Endothelial cell of umbilical vein (primary cell): ENCODE results near the gene ELAC1. TPM values are rescaled to one million over a fixed set of nuclear protein-coding genes. Genes with fewer than 3 reads are reported as not detected.

Source experiments
- BruUV-seq: library from RNA; stranded (reverse); fragments of 400-500 nt; replicated peaks from 2 replicates; lab custom pipeline; 2021; lab: Mats Ljungman, UMichigan
- CTCF ChIA-PET: fragments of 300-600, 350-600 bp; sonication (Branson Sonifier 250); formaldehyde crosslinking; loops from one replicate; lab custom pipeline; 2021; ENCODE audit warnings: antibody characterized with exemption, inconsistent platforms; lab: Charles Lee
- POLR2A ChIA-PET: fragments of 300-600, 350-600 bp; sonication (Branson Sonifier 250); formaldehyde crosslinking; loops from one replicate; lab custom pipeline; 2021; ENCODE audit warnings: antibody characterized with exemption, inconsistent platforms; lab: Charles Lee
- DNase-seq: peaks from one replicate; pipeline ENCODE4 v3.0.0-alpha.2; 2011; ENCODE audit warnings: low read depth, low spot score
- FAIRE-seq: peaks from 2 replicates; lab custom pipeline; 2011; peaks lifted over from hg19 to GRCh38; lab: Jason Lieb, UNC
- H2AFZ ChIP-seq: 2 replicates; pipeline ENCODE4 v1.6.0; 2012; ENCODE audit warnings: low read depth, low read length, control low read depth, inconsistent platforms
- H3K27ac ChIP-seq: 2 replicates; pipeline ENCODE4 v1.5.1; 2011; ENCODE audit warnings: low read depth, mild to moderate bottlenecking, control low read depth, low read length, moderate library complexity; ENCODE audit not compliant: insufficient read depth
- H3K27me3 ChIP-seq, 2 experiments: 2 replicates each; pipeline versions ENCODE4 v1.6.0 to v1.6.1; 2011; ENCODE audit warnings: low read length in 2 of 2, mixed read lengths in 1 of 2; ENCODE audit not compliant: control insufficient read depth in 2 of 2, insufficient read depth in 2 of 2
- H3K36me3 ChIP-seq, 2 experiments: 2 replicates in 1 of 2; 3 replicates in 1 of 2; pipeline ENCODE4 v1.5.1; 2011; ENCODE audit warnings: low read length in 2 of 2, mild to moderate bottlenecking in 1 of 2, moderate library complexity in 1 of 2; ENCODE audit not compliant: control insufficient read depth in 2 of 2, insufficient read depth in 2 of 2; ENCODE audit errors: extremely low read depth in 1 of 2
- H3K4me1 ChIP-seq: 3 replicates; pipeline ENCODE4 v1.5.1; 2011; ENCODE audit warnings: mild to moderate bottlenecking, low read length; ENCODE audit not compliant: control insufficient read depth, insufficient read depth; ENCODE audit errors: extremely low read depth
- H3K4me2 ChIP-seq: 2 replicates; pipeline ENCODE4 v1.6.1; 2011; ENCODE audit warnings: low read length, control low read depth, mixed read lengths; ENCODE audit not compliant: insufficient read depth
- H3K4me3 ChIP-seq, 3 experiments: fragments of 200-600 bp in 1 of 3; sonication (generic), shearing (Covaris generic) in 1 of 3; replicated peaks in 1 of 3; 2 replicates each; pipeline ENCODE4 v1.5.1; 2011 to 2016; ENCODE audit warnings: control low read depth in 3 of 3, low read length in 3 of 3, mild to moderate bottlenecking in 2 of 3, inconsistent platforms in 1 of 3, low read depth in 1 of 3, moderate library complexity in 1 of 3; ENCODE audit not compliant: insufficient read depth in 1 of 3
- H3K79me2 ChIP-seq: 2 replicates; pipeline ENCODE4 v1.6.0; 2012; ENCODE audit warnings: low read length, inconsistent platforms; ENCODE audit not compliant: control insufficient read depth, insufficient read depth
- H3K9ac ChIP-seq: replicated peaks from 2 replicates; pipeline ENCODE3; 2011; ENCODE audit warnings: low read length, control low read depth; ENCODE audit not compliant: insufficient read depth; ENCODE audit errors: extremely low read depth
- H3K9me1 ChIP-seq: replicated peaks from 3 replicates; pipeline ENCODE4 v1.6.0; 2011; ENCODE audit warnings: mild to moderate bottlenecking, low read length; ENCODE audit not compliant: control insufficient read depth, insufficient read depth; ENCODE audit errors: extremely low read depth
- H3K9me3 ChIP-seq: replicated peaks from 2 replicates; pipeline ENCODE4 v1.5.1; 2012; ENCODE audit warnings: low read length, inconsistent platforms; ENCODE audit not compliant: control insufficient read depth, insufficient read depth
- H4K20me1 ChIP-seq: replicated peaks from 2 replicates; pipeline ENCODE3; 2011; ENCODE audit warnings: mild to moderate bottlenecking, low read length; ENCODE audit not compliant: control insufficient read depth, insufficient read depth; ENCODE audit errors: extremely low read depth
- CTCF ChIP-seq, 2 donors: IDR thresholded peaks; 1 replicate in 1 of 2; 2 replicates in 1 of 2; pipeline ENCODE4 v1.5.1; 2011; ENCODE audit warnings: low read length in 2 of 2, mild to moderate bottlenecking in 2 of 2, moderate library complexity in 2 of 2, control low read depth in 1 of 2, inconsistent platforms in 1 of 2, low read depth in 1 of 2; ENCODE audit not compliant: insufficient read depth in 1 of 2; ENCODE audit errors: extremely low read depth in 1 of 2
- EZH2 ChIP-seq: IDR thresholded peaks from 2 replicates; pipeline ENCODE4 v1.6.1; 2012; ENCODE audit warnings: borderline replicate concordance, low read depth, mild to moderate bottlenecking, moderate library complexity, low read length, inconsistent platforms; ENCODE audit not compliant: severe bottlenecking
- FOS ChIP-seq: IDR thresholded peaks from 2 replicates; pipeline ENCODE4 v1.6.1; 2011; ENCODE audit warnings: mild to moderate bottlenecking, low read length, moderate library complexity, borderline replicate concordance; ENCODE audit not compliant: insufficient read depth
- GATA2 ChIP-seq: IDR thresholded peaks from 2 replicates; pipeline ENCODE4 v1.7.0; 2011; ENCODE audit warnings: low read depth, mild to moderate bottlenecking, moderate library complexity, mixed read lengths, low read length; ENCODE audit not compliant: insufficient read length, insufficient read depth
- JUN ChIP-seq: IDR thresholded peaks from 2 replicates; pipeline ENCODE4 v1.6.1; 2011; ENCODE audit warnings: borderline replicate concordance, low read depth; ENCODE audit not compliant: insufficient read length, insufficient read depth
- MAX ChIP-seq: IDR thresholded peaks from 2 replicates; pipeline ENCODE4 v1.6.1; 2011; ENCODE audit not compliant: insufficient read depth, insufficient read length
- MYC ChIP-seq: IDR thresholded peaks from one replicate; pipeline ENCODE4 v1.6.1; 2011; ENCODE audit warnings: mild to moderate bottlenecking, low read depth, low read length
- POLR2A ChIP-seq: IDR thresholded peaks from 2 replicates; pipeline ENCODE4 v1.6.1; 2012; ENCODE audit warnings: low read depth, mild to moderate bottlenecking, control low read depth, low read length
- POLR2AphosphoS5 ChIP-seq: IDR thresholded peaks from 2 replicates; pipeline ENCODE4 v1.6.1; 2012; ENCODE audit warnings: low read depth, mild to moderate bottlenecking, control low read depth, low read length, moderate library complexity; ENCODE audit not compliant: insufficient read depth
- dilution Hi-C: fragments of 300-500 bp; cut with MboI; formaldehyde crosslinking; loops from one replicate; pipeline ENCODE4 v1.15.0; 2019; ENCODE audit warnings: low sequenced_read_pairs; ENCODE audit not compliant: extremely low pct_ligation_motif_present
- intact Hi-C: fragments of 100-400 bp; cut with micrococcal nuclease; formaldehyde crosslinking; loops from one replicate; pipeline ENCODE4 v1.10.0; 2022
- polyA plus RNA-seq, 4 experiments: library from polyadenylated mRNA; depleted of rRNA in 3 of 4; stranded (reverse) in 3 of 4; unstranded in 1 of 4; fragments of >200 nt; gene quantifications; 2 replicates each; pipeline versions ENCODE4 v1.2.1 to v1.2.3, GENCODE V29; 2011 to 2012; ENCODE audit warnings: missing spikeins in 1 of 4
- total RNA-seq: library from RNA; stranded (reverse); gene quantifications from 2 replicates; pipeline ENCODE4 v1.2.3, GENCODE V29; 2021

ELAC1 gene
- total and polyA plus RNA-seq, 2 donors (not counting 3 experiments of a cell fraction or from before 2014, with no cell fraction given): 3.6 to 7.6 TPM

DNA sequence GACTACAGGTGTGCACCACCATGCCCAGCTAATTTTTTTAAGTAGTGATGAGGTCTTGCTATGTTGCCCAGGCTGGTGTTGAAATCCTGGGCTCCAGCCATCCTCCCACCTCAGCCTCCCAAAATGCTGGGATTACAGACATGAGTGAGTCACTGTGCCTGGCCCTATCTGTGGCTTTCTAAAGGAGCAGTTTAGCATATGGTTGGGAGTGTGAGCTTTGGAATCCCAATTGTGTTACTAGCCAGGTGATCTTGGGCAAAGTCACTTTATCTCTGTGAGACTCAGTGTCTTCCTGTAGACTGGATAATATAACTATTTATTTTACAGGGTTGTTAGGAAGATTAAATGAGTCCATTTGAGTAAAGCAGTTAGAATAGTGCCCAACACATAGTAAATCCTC is 42.4 kb downstream of the ELAC1 start:
- Histone ChIP-seq H3K9me1 (no peaks in the 10 kb centered on the region), H3K27me3 (no peaks in the 10 kb centered on the region), H4K20me1 (no peaks in the 10 kb centered on the region), H2AFZ (no peak overlapping the region), H3K36me3 (no peaks in the 10 kb centered on the region), H3K4me2 (no peak overlapping the region), H3K9ac (no peak overlapping the region), H3K4me1 (no peaks in the 10 kb centered on the region), H3K79me2 (no peaks in the 10 kb centered on the region), H3K27ac (no peak overlapping the region), H3K4me3 (no peak overlapping the region), H3K9me3 (no peaks in the 10 kb centered on the region)
- POLR2A ChIA-PET: no interaction called here
- dilution Hi-C loops (no loop called here), intact Hi-C loops (no loop called here)
- no peak for DNase-seq
- FAIRE-seq: no peak
- no peak for TF ChIP-seq MAX
- no peak for TF ChIP-seq CTCF (IDR thresholded peaks at IDR 0.05; ENCODE audit: extremely low read depth in 1 of 2, insufficient read depth in 1 of 2, low read depth in 1 of 2, low read length in 2 of 2)
- TF ChIP-seq GATA2: no peak
- no peak for TF ChIP-seq POLR2AphosphoS5
- TF ChIP-seq MYC: no peak
- no peak for TF ChIP-seq JUN
- TF ChIP-seq EZH2: no peak
- TF ChIP-seq POLR2A: no peak
- TF ChIP-seq FOS: no peak
- CTCF ChIA-PET: interaction anchor here (1.0 to 1.3 kb wide), 5 partner anchors 9 to 15 kb away, joined by 3 read pairs; no protein-coding TSS in a partner anchor
- BruUV-seq: no TSS peak
